Measurements from ENCODE around the gene RDH14. TPM values are rescaled to one million over a fixed set of nuclear protein-coding genes. Genes with fewer than 3 reads are reported as not detected.

The RDH14 gene
- total and polyA plus RNA-seq, 10 of the 15 experiments (the other 5 are each of a cell fraction or from before 2014, with no cell fraction given) = 15.5 to 33.4 (median 22.8) TPM

GRCh38 chr2:18559531-18560030 is 872 bp downstream of the RDH14 start:
- CTCF ChIA-PET = interaction anchor here (0.7 to 2.8 kb wide), 4 partner anchors 39 to 746 kb away, joined by 3 to 12 read pairs (median 3); no protein-coding TSS in a partner anchor
- no peak; the same call in 2 of the 3 replicates for ATAC-seq
- SMC1A ChIA-PET (ENCODE audit: uncharacterized antibody, unreplicated experiment) = interaction anchor here (0.5 to 2.4 kb wide), 7 partner anchors 10 to 39 kb away, joined by 3 to 7 read pairs (median 6); no protein-coding TSS in a partner anchor
- RAD21 ChIA-PET (ENCODE audit: unreplicated experiment) = interaction anchor here (1.2 to 1.5 kb wide), 2 partner anchors 13 to 39 kb away, joined by 4 to 5 read pairs; no protein-coding TSS in a partner anchor
- Histone ChIP-seq H3K27ac (ENCODE audit: control insufficient read depth, insufficient read depth) (peak overlapping the region; percentile 84), H3K9ac (ENCODE audit: control insufficient read depth, insufficient read depth, low read length) (peak overlapping the region; percentile 74), H3K79me2 (ENCODE audit: control insufficient read depth, insufficient read depth, low read length) (peaks cover 16% of the 10 kb centered on the region), H2AFZ (ENCODE audit: control insufficient read depth, low read depth, low read length) (peak overlapping the region; percentile 99), H3K27me3 (replicated peaks in 1 of 2; ENCODE audit: control insufficient read depth in 2 of 2, insufficient read depth in 2 of 2, low read length in 1 of 2) (no peaks in the 10 kb centered on the region), H3K4me3 (peak overlapping the region; percentile 82), H3K9me3 (replicated peaks; ENCODE audit: control insufficient read depth, insufficient read depth, low read length) (no peaks in the 10 kb centered on the region), H3K4me1 (ENCODE audit: control insufficient read depth, insufficient read depth, low read length) (no peaks in the 10 kb centered on the region), H3K36me3 (ENCODE audit: control insufficient read depth in 2 of 2, insufficient read depth in 2 of 2, low read length in 1 of 2) (peaks cover 0 to 5% of the 10 kb centered on the region in 2 experiments; a peak in 1 of 4 replicates), H4K20me1 (ENCODE audit: control insufficient read depth, insufficient read depth) (no peaks in the 10 kb centered on the region), H3K4me2 (ENCODE audit: control insufficient read depth, insufficient read depth) (peak overlapping the region; percentile 19)
- in situ Hi-C loops (cut with MboI) (no loop called here), intact Hi-C loops (cut with micrococcal nuclease; ENCODE audit: unreplicated experiment) (loop anchor here (1.0 kb wide), 1 partner anchor 789 kb away; no protein-coding TSS in a partner anchor)
- POLR2A ChIA-PET = interaction anchor here (0.5 kb wide), 1 partner anchor 736 kb away, joined by 3 read pairs; no protein-coding TSS in a partner anchor
- no peak for DNase-seq (ENCODE audit: low read depth, low spot score)
- TF ChIP-seq NBN (IDR thresholded peaks at IDR 0.05) = 0 out of 2 replicates have a peak, but pooled peaks have one; percentile 22
- TF ChIP-seq KLF5 (IDR thresholded peaks at IDR 0.05; ENCODE audit: partially characterized antibody) = no peak
- 5% methylated on average over 11 of the region's 11 CpGs for WGBS (ENCODE audit: insufficient coverage, insufficient replicate concordance, low lambda C conversion rate, missing lambda C conversion rate)
- TSS peak; percentile 76 for BruUV-seq (replicated peaks)
- FAIRE-seq = no peak

- ChIA-PET RAD21 (ENCODE audit: unreplicated experiment) (interaction anchor here (1.0 kb wide), 1 partner anchor 12 kb away, joined by 3 read pairs; no protein-coding TSS in a partner anchor), POLR2A (interaction anchor here (1.1 kb wide), 1 partner anchor 13 kb away, joined by 3 read pairs; no protein-coding TSS in a partner anchor), SMC1A (ENCODE audit: uncharacterized antibody, unreplicated experiment) (interaction anchor here (0.8 to 2.0 kb wide), 5 partner anchors 10 to 37 kb away, joined by 3 to 7 read pairs (median 6); no protein-coding TSS in a partner anchor), CTCF (interaction anchor here (1.3 to 2.8 kb wide), 2 partner anchors 12 to 38 kb away, joined by 5 to 12 read pairs; no protein-coding TSS in a partner anchor)
- intact Hi-C loops (cut with micrococcal nuclease; ENCODE audit: unreplicated experiment) = no loop called here
- no peaks in the 10 kb centered on the region for H4K20me1 ChIP-seq (ENCODE audit: control insufficient read depth, insufficient read depth)
- H2AFZ ChIP-seq (ENCODE audit: control insufficient read depth, low read depth, low read length) = no peak overlapping the region
- no peaks in the 10 kb centered on the region for H3K4me1 ChIP-seq (ENCODE audit: control insufficient read depth, insufficient read depth, low read length)
- 0 out of 2 replicates have a peak overlapping the region, but pooled peaks have one; percentile 19 for H3K4me2 ChIP-seq (ENCODE audit: control insufficient read depth, insufficient read depth)
- in situ Hi-C loops (cut with MboI) = no loop called here
- 94% methylated on average over 1 of the region's 1 CpG for WGBS (ENCODE audit: insufficient coverage, insufficient replicate concordance, low lambda C conversion rate, missing lambda C conversion rate)
- no peak for DNase-seq (ENCODE audit: low read depth, low spot score)
- H3K4me3 ChIP-seq = no peak overlapping the region
- no peak overlapping the region for H3K27ac ChIP-seq (ENCODE audit: control insufficient read depth, insufficient read depth)
- FAIRE-seq = no peak
- no peaks in the 10 kb centered on the region for H3K9me3 ChIP-seq (replicated peaks; ENCODE audit: control insufficient read depth, insufficient read depth, low read length)
- peaks cover 0 to 5% of the 10 kb centered on the region in 2 experiments; a peak in 1 of 4 replicates for H3K36me3 ChIP-seq (ENCODE audit: control insufficient read depth in 2 of 2, insufficient read depth in 2 of 2, low read length in 1 of 2)
- BruUV-seq (replicated peaks) = no TSS peak
- no peak overlapping the region for H3K9ac ChIP-seq (ENCODE audit: control insufficient read depth, insufficient read depth, low read length)
- no peak for ATAC-seq
- peaks cover 16% of the 10 kb centered on the region for H3K79me2 ChIP-seq (ENCODE audit: control insufficient read depth, insufficient read depth, low read length)
- H3K27me3 ChIP-seq (replicated peaks in 1 of 2; ENCODE audit: control insufficient read depth in 2 of 2, insufficient read depth in 2 of 2, low read length in 1 of 2) = no peaks in the 10 kb centered on the region
- TF ChIP-seq ATF3 (IDR thresholded peaks at IDR 0.05; ENCODE audit: borderline replicate concordance, extremely low read depth, low read depth, low read length) = no peak
- TF ChIP-seq YY1 (IDR thresholded peaks at IDR 0.05; ENCODE audit: low read depth, low read length) = no peak
- TF ChIP-seq HDAC6 (IDR thresholded peaks at IDR 0.05; ENCODE audit: unreplicated experiment) = no peak
- TF ChIP-seq ZZZ3 (IDR thresholded peaks at IDR 0.05; ENCODE audit: control insufficient read depth, insufficient read length, low read depth) = no peak
- no peak for TF ChIP-seq CEBPZ (IDR thresholded peaks at IDR 0.05; ENCODE audit: low read depth, low read length)
- no peak for TF ChIP-seq PKNOX1 (IDR thresholded peaks at IDR 0.05)
- TF ChIP-seq LARP7 (IDR thresholded peaks at IDR 0.05) = no peak
- no peak for TF ChIP-seq EP300 (IDR thresholded peaks at IDR 0.05; ENCODE audit: borderline replicate concordance in 1 of 2, control insufficient read depth in 1 of 2, low read depth in 2 of 2, low read length in 2 of 2)
- no peak for TF ChIP-seq EED (IDR thresholded peaks at IDR 0.05; ENCODE audit: low read depth)
These were observed 2.0 kb downstream of the RDH14 start for GRCh38 chr2:18558458-18558857.
